Endothelial cell of umbilical vein (primary cell): ENCODE measurements around the gene GSTA2.

Experiments used
- EZH2 ChIP-seq: IDR thresholded peaks from 2 replicates; pipeline ENCODE4 v1.6.1; 2012; ENCODE audit warnings: borderline replicate concordance, low read depth, mild to moderate bottlenecking, moderate library complexity, low read length, inconsistent platforms; ENCODE audit not compliant: severe bottlenecking
- FOS ChIP-seq: IDR thresholded peaks from 2 replicates; pipeline ENCODE4 v1.6.1; 2011; ENCODE audit warnings: mild to moderate bottlenecking, low read length, moderate library complexity, borderline replicate concordance; ENCODE audit not compliant: insufficient read depth
- GATA2 ChIP-seq: IDR thresholded peaks from 2 replicates; pipeline ENCODE4 v1.7.0; 2011; ENCODE audit warnings: low read depth, mild to moderate bottlenecking, moderate library complexity, mixed read lengths, low read length; ENCODE audit not compliant: insufficient read length, insufficient read depth
- MYC ChIP-seq: IDR thresholded peaks from one replicate; pipeline ENCODE4 v1.6.1; 2011; ENCODE audit warnings: mild to moderate bottlenecking, low read depth, low read length
- POLR2A ChIP-seq: IDR thresholded peaks from 2 replicates; pipeline ENCODE4 v1.6.1; 2012; ENCODE audit warnings: low read depth, mild to moderate bottlenecking, control low read depth, low read length
- POLR2AphosphoS5 ChIP-seq: IDR thresholded peaks from 2 replicates; pipeline ENCODE4 v1.6.1; 2012; ENCODE audit warnings: low read depth, mild to moderate bottlenecking, control low read depth, low read length, moderate library complexity; ENCODE audit not compliant: insufficient read depth
- TF ChIP-seq, protein P1 (sequence below), 2 donors: IDR thresholded peaks; 1 replicate in 1 of 2; 2 replicates in 1 of 2; pipeline ENCODE4 v1.5.1; 2011; ENCODE audit warnings: low read length in 2 of 2, mild to moderate bottlenecking in 2 of 2, moderate library complexity in 2 of 2, control low read depth in 1 of 2, inconsistent platforms in 1 of 2, low read depth in 1 of 2; ENCODE audit not compliant: insufficient read depth in 1 of 2; ENCODE audit errors: extremely low read depth in 1 of 2
- TF ChIP-seq, protein P2 (sequence below): IDR thresholded peaks from 2 replicates; pipeline ENCODE4 v1.6.1; 2011; ENCODE audit not compliant: insufficient read depth, insufficient read length

DNA sequence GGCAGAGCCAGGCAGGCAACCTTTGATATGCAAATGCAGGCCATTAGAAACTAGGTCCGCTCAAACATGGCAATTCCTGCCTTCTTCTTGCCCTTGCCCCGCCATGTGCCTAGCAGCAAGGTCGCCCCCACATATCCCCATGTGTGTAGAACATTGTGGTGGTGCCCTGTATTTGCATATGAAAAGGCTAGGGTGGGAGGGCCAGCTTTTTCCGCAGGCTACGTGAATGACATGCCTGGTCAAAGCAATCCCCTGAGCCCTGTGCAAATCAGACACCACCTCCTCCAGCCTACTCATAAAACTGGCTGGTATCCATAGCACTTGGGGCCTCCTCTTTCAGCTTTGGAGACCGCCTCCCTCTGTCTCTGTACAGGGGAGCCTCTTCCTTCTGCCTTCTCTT is 31.6 kb downstream of the GSTA2 start:
- TF ChIP-seq, protein P1, sequence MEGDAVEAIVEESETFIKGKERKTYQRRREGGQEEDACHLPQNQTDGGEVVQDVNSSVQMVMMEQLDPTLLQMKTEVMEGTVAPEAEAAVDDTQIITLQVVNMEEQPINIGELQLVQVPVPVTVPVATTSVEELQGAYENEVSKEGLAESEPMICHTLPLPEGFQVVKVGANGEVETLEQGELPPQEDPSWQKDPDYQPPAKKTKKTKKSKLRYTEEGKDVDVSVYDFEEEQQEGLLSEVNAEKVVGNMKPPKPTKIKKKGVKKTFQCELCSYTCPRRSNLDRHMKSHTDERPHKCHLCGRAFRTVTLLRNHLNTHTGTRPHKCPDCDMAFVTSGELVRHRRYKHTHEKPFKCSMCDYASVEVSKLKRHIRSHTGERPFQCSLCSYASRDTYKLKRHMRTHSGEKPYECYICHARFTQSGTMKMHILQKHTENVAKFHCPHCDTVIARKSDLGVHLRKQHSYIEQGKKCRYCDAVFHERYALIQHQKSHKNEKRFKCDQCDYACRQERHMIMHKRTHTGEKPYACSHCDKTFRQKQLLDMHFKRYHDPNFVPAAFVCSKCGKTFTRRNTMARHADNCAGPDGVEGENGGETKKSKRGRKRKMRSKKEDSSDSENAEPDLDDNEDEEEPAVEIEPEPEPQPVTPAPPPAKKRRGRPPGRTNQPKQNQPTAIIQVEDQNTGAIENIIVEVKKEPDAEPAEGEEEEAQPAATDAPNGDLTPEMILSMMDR (IDR thresholded peaks at IDR 0.05; ENCODE audit: extremely low read depth in 1 of 2, insufficient read depth in 1 of 2, low read depth in 1 of 2, low read length in 2 of 2) = no peak
- TF ChIP-seq EZH2 (no peak), GATA2 (no peak), POLR2A (no peak), POLR2AphosphoS5 (no peak), MYC (no peak), FOS (no peak)
- TF ChIP-seq, protein P2, sequence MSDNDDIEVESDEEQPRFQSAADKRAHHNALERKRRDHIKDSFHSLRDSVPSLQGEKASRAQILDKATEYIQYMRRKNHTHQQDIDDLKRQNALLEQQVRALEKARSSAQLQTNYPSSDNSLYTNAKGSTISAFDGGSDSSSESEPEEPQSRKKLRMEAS = no peak
